ENCODE measurements around the gene PSMB11. TPM values are rescaled to one million over a fixed set of nuclear protein-coding genes. Genes with fewer than 3 reads are reported as not detected.

PSMB11 gene
- total RNA-seq, 1 experiment from 2014 or later = not detected

DNA sequence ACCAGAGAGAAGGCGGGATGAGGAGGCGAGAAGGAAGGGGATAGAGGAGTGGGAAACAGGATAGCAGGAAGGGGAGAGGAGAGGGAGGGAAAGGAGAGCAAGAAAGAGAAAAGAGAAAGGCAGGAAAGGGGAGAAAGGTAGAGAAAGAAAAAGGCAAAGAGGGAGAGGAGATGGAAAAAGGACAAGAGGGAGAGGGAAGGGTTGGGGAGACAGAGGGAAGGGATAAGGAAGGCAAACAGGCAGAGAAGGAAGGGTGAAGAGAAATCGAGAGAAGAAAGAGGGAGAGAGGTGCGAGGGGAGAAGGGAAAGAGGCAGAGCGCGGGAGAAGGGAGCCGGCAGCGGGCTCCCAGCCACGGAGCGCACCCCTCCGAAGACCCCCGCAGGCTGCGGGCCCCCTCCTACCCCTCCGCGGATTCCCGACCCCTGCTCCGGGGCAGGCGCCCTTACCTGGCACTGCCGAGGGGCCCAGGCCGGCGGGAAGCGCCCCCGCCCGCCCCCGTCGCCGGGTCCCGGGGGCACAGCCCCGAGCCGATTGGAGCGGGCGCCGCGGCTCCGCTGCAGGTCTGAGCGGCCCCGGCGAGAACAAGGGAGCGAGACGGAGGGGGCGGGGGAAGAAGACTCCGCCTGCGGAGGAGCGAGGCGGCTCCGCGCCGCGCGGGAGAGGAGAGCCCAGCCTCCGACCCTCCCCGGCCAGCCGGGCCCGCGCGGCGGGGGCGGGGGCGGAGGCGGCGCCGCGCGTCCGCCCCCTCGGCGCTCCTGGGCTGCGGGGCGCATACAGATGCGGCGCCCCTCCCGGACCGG is 15.1 kb downstream of the PSMB11 start, which contains the start of gene CDH24:
Gene CDH24 (minus strand): TSS at position 565 of the 801 bp plus-strand sequence. CDS start 1,787 bp downstream, outside the sequence.
- Histone ChIP-seq H3K79me2 (ENCODE audit: low read length) (no peaks in the 10 kb centered on the region; the same call in 1 of the 2 replicates), H3K4me3 (ENCODE audit: low read length) (peak within 1 kb of the TSS; percentile 85), H3K27me3 (ENCODE audit: low read length) (no peaks in the 10 kb centered on the region), H3K4me1 (ENCODE audit: insufficient read depth, low read length) (peaks cover 13% of the 10 kb centered on the region), H3F3A (ENCODE audit: low read length, unreplicated experiment) (peaks cover 8% of the 10 kb centered on the region), H3K4me2 (ENCODE audit: low read length) (peak within 1 kb of the TSS; percentile 100), H3K9me3 (ENCODE audit: low read length) (no peaks in the 10 kb centered on the region), H3K9me2 (replicated peaks; ENCODE audit: low read length) (no peaks in the 10 kb centered on the region), H3K36me3 (ENCODE audit: low read depth, low read length) (peaks cover 17% of the 10 kb centered on the region), H3K9ac (ENCODE audit: low read length) (peak within 1 kb of the TSS; percentile 63), H4K20me1 (ENCODE audit: low read length) (no peaks in the 10 kb centered on the region), H3K27ac (ENCODE audit: low read length) (no peak within 1 kb of the TSS), H2AFZ (ENCODE audit: low read length) (peak within 1 kb of the TSS; percentile 78)
- intact Hi-C loops (cut with micrococcal nuclease) = loop anchor here (1.0 kb wide), 1 partner anchor 52 kb away; no protein-coding TSS in a partner anchor
- ChIA-PET POLR2A (ENCODE audit: unreplicated experiment) (interaction anchor here (0.6 kb wide), 2 partner anchors 38 to 140 kb away, joined by 4 read pairs; partner anchors contain the start of genes ACIN1 and C14orf119), CTCF (interaction anchor here (0.5 to 2.0 kb wide), 9 partner anchors 12 to 140 kb away, joined by 3 to 26 read pairs (median 5); partner anchors contain the start of genes ACIN1 and C14orf119)
- TF ChIP-seq EZH2 (IDR thresholded peaks at IDR 0.05; ENCODE audit: low read length, unreplicated experiment) (no peak), EZH2phosphoT487 (IDR thresholded peaks at IDR 0.05; ENCODE audit: borderline replicate concordance, low read length) (no peak)
- TF ChIP-seq, protein P1, sequence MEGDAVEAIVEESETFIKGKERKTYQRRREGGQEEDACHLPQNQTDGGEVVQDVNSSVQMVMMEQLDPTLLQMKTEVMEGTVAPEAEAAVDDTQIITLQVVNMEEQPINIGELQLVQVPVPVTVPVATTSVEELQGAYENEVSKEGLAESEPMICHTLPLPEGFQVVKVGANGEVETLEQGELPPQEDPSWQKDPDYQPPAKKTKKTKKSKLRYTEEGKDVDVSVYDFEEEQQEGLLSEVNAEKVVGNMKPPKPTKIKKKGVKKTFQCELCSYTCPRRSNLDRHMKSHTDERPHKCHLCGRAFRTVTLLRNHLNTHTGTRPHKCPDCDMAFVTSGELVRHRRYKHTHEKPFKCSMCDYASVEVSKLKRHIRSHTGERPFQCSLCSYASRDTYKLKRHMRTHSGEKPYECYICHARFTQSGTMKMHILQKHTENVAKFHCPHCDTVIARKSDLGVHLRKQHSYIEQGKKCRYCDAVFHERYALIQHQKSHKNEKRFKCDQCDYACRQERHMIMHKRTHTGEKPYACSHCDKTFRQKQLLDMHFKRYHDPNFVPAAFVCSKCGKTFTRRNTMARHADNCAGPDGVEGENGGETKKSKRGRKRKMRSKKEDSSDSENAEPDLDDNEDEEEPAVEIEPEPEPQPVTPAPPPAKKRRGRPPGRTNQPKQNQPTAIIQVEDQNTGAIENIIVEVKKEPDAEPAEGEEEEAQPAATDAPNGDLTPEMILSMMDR (conservative IDR thresholded peaks at IDR 0.05; ENCODE audit: low read depth, low read length) = no peak
- BruUV-seq (replicated peaks) = no TSS peak
- peak; percentile 75 for DNase-seq
- peak; percentile 67 for ATAC-seq

DNA sequence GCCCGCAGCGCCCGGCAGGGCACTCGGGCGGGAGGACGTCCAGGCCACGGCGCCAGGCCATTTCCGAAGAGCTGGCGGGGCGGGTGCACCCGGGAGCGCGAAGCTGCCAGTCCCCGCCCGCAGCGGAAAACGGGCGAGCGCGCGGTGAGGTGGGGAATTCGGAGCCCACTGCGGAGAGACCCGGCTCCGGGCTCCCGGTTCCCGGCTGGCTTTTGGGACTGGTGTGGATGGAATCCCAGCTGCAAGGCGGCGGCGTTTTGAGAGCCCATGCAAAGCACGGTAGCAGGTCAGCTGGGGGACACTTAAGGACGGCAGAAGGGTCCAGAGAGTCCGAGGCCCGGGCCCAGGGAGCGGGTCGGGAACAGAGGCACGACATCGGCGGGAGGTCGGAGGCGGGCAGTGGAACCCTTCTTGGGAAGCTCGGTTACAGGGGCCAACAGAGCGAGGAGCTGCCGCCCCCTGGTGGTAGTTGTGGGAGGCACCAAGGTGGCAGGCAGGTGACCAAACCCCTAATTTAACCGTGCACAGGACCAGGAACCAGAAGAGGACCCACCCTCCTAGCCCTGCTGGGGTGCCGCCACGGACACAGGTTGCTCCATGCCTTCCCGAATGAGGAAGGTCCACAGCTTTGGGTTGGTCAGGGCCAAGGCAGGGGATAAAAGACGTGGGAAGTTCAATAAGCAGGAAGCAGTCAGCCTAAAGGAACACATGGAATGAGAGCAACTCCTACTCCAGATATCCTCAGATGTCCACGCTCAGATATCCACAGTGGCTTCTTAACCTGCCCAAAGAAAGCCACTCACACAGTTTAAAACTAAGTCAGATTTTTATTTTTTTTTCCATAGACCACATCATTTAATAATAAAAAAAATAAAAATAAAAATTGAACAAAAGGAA is 16.0 kb downstream of the PSMB11 start:
- intact Hi-C loops (cut with micrococcal nuclease) = loop anchor here (1.0 kb wide), 2 partner anchors 64 to 72 kb away; no protein-coding TSS in a partner anchor
- ChIA-PET POLR2A (ENCODE audit: unreplicated experiment) (interaction anchor here (0.6 kb wide), 2 partner anchors 37 to 141 kb away, joined by 4 read pairs; partner anchors contain the start of genes ACIN1 and C14orf119), CTCF (interaction anchor here (0.7 to 2.0 kb wide), 7 partner anchors 11 to 84 kb away, joined by 4 to 26 read pairs (median 7); partner anchors contain the start of genes ACIN1 and C14orf119)
- peaks cover 8% of the 10 kb centered on the region for H3F3A ChIP-seq (ENCODE audit: low read length, unreplicated experiment)
- H3K9me3 ChIP-seq (ENCODE audit: low read length) = no peaks in the 10 kb centered on the region
- H3K9me2 ChIP-seq (replicated peaks; ENCODE audit: low read length) = no peaks in the 10 kb centered on the region
- peak overlapping the region; percentile 63 for H3K9ac ChIP-seq (ENCODE audit: low read length)
- peaks cover 26% of the 10 kb centered on the region for H3K36me3 ChIP-seq (ENCODE audit: low read depth, low read length)
- no TSS peak for BruUV-seq (replicated peaks)
- no peaks in the 10 kb centered on the region; the same call in 1 of the 2 replicates for H3K79me2 ChIP-seq (ENCODE audit: low read length)
- ATAC-seq (peak; percentile 69), DNase-seq (peak; percentile 90)
- peak overlapping the region; percentile 78 for H2AFZ ChIP-seq (ENCODE audit: low read length)
- peak overlapping the region; percentile 100 for H3K4me2 ChIP-seq (ENCODE audit: low read length)
- H3K4me1 ChIP-seq (ENCODE audit: insufficient read depth, low read length) = peaks cover 21% of the 10 kb centered on the region
- H3K27ac ChIP-seq (ENCODE audit: low read length) = no peak overlapping the region
- no peaks in the 10 kb centered on the region for H4K20me1 ChIP-seq (ENCODE audit: low read length)
- H3K4me3 ChIP-seq (ENCODE audit: low read length) = peak overlapping the region; percentile 85
- TF ChIP-seq, protein P1 (conservative IDR thresholded peaks at IDR 0.05; ENCODE audit: low read depth, low read length) = peak; percentile 94
- no peak for TF ChIP-seq EZH2 (IDR thresholded peaks at IDR 0.05; ENCODE audit: low read length, unreplicated experiment)
- TF ChIP-seq EZH2phosphoT487 (IDR thresholded peaks at IDR 0.05; ENCODE audit: borderline replicate concordance, low read length) = no peak
- H3K27me3 ChIP-seq (ENCODE audit: low read length) = no peaks in the 10 kb centered on the region

Measured in PC-3 (cell line).